A549 (cell line): ENCODE results near the gene SCO1.

Source experiments
- CEBPB ChIP-seq, 2 experiments: fragments of >200 bp in 1 of 2; sonication (Bioruptor Twin) in 1 of 2; formaldehyde crosslinking in 1 of 2; IDR thresholded peaks; 2 replicates each; pipeline ENCODE4 v1.6.1; 2012 to 2016
- CHD2 ChIP-seq: fragments of 150-350 bp; IDR thresholded peaks from 2 replicates; pipeline ENCODE4 v1.6.1; 2014; ENCODE audit warnings: low read length; ENCODE audit not compliant: partially characterized antibody
- CTCF ChIP-seq: fragments of >200 bp; sonication (Bioruptor Twin); formaldehyde crosslinking; IDR thresholded peaks from 3 replicates; pipeline ENCODE4 v1.5.1; 2016
- EP300 ChIP-seq, 2 experiments: fragments of >200 bp; sonication (Bioruptor Twin); formaldehyde crosslinking; IDR thresholded peaks; 2 replicates in 1 of 2; 3 replicates in 1 of 2; pipeline ENCODE4 v1.6.1; 2016 to 2017
- HOXA7 ChIP-seq: fragments of 250-450 bp; sonication (Bioruptor Pico); IDR thresholded peaks from 2 replicates; pipeline ENCODE4 v1.5.0; 2020; ENCODE audit warnings: mild to moderate bottlenecking, moderate library complexity
- POLR2A ChIP-seq: IDR thresholded peaks from 2 replicates; pipeline ENCODE4 v1.6.1; 2012; ENCODE audit warnings: mild to moderate bottlenecking, low read length
- RAD21 ChIP-seq, 2 experiments: fragments of >200 bp in 1 of 2; sonication (Bioruptor Twin) in 1 of 2; formaldehyde crosslinking in 1 of 2; IDR thresholded peaks in 1 of 2; conservative IDR thresholded peaks in 1 of 2; 2 replicates in 1 of 2; 3 replicates in 1 of 2; pipeline ENCODE4 v1.6.1; 2012 to 2018; ENCODE audit warnings: inconsistent platforms in 1 of 2
- RNF2 ChIP-seq: fragments of 200-600 bp; sonication (generic); IDR thresholded peaks from 2 replicates; pipeline ENCODE4 v1.6.1; 2016; ENCODE audit warnings: low read depth, mild to moderate bottlenecking, antibody characterized with exemption, moderate library complexity, borderline replicate concordance
- TF ChIP-seq, protein P1 (sequence below): fragments of 200-600 bp; sonication (generic); IDR thresholded peaks from 2 replicates; pipeline ENCODE4 v1.6.1; 2016; ENCODE audit warnings: antibody characterized with exemption, mild to moderate bottlenecking, moderate library complexity
- TF ChIP-seq, protein P2 (sequence below): fragments of 250-450 bp; sonication (Bioruptor Pico); IDR thresholded peaks from 2 replicates; pipeline ENCODE4 v1.5.0; 2021; ENCODE audit warnings: mild to moderate bottlenecking, moderate library complexity, borderline replicate concordance

DNA sequence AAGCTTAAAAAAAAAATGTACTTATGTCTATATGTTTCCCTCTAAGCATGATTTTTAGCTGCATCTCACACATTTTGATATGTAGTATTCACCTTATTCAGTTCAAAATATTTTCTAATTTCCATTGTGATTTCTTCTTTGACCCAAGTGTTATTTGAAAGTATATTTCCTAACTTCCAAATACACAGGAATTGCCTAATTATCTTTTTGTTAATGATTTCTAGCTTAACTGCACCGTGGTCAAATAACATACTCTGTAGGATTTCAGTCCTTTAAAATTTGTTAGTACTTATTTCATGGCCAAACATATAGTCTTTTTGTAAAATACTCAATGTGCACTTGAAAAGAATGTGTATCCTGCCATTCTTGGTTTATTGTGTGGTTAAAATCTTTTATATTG is 21.2 kb upstream of the SCO1 start:
- TF ChIP-seq CTCF (no peak), POLR2A (no peak), EP300 (IDR thresholded peaks at IDR 0.05) (no peak), RNF2 (no peak), RAD21 (conservative IDR thresholded peaks at IDR 0.05 in 1 of 2, IDR thresholded peaks at IDR 0.05 in 1 of 2) (no peak), CEBPB (IDR thresholded peaks at IDR 0.05) (no peak), HOXA7 (CRISPR knock-in tag) (no peak), CHD2 (no peak)
- TF ChIP-seq, protein P1, sequence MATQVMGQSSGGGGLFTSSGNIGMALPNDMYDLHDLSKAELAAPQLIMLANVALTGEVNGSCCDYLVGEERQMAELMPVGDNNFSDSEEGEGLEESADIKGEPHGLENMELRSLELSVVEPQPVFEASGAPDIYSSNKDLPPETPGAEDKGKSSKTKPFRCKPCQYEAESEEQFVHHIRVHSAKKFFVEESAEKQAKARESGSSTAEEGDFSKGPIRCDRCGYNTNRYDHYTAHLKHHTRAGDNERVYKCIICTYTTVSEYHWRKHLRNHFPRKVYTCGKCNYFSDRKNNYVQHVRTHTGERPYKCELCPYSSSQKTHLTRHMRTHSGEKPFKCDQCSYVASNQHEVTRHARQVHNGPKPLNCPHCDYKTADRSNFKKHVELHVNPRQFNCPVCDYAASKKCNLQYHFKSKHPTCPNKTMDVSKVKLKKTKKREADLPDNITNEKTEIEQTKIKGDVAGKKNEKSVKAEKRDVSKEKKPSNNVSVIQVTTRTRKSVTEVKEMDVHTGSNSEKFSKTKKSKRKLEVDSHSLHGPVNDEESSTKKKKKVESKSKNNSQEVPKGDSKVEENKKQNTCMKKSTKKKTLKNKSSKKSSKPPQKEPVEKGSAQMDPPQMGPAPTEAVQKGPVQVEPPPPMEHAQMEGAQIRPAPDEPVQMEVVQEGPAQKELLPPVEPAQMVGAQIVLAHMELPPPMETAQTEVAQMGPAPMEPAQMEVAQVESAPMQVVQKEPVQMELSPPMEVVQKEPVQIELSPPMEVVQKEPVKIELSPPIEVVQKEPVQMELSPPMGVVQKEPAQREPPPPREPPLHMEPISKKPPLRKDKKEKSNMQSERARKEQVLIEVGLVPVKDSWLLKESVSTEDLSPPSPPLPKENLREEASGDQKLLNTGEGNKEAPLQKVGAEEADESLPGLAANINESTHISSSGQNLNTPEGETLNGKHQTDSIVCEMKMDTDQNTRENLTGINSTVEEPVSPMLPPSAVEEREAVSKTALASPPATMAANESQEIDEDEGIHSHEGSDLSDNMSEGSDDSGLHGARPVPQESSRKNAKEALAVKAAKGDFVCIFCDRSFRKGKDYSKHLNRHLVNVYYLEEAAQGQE, result no peak
- TF ChIP-seq, protein P2, sequence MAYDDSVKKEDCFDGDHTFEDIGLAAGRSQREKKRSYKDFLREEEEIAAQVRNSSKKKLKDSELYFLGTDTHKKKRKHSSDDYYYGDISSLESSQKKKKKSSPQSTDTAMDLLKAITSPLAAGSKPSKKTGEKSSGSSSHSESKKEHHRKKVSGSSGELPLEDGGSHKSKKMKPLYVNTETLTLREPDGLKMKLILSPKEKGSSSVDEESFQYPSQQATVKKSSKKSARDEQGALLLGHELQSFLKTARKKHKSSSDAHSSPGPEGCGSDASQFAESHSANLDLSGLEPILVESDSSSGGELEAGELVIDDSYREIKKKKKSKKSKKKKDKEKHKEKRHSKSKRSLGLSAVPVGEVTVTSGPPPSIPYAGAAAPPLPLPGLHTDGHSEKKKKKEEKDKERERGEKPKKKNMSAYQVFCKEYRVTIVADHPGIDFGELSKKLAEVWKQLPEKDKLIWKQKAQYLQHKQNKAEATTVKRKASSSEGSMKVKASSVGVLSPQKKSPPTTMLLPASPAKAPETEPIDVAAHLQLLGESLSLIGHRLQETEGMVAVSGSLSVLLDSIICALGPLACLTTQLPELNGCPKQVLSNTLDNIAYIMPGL (CRISPR knock-in tag), result no peak
